ENCODE results near the gene FAM107B. TPM values are rescaled to one million over a fixed set of nuclear protein-coding genes. Genes with fewer than 3 reads are reported as not detected.
"Not testable (repeated sequence)": the region's sequence is repeated elsewhere in the genome, so short reads cannot be mapped to it uniquely, and the experiment has no call there.

FAM107B gene
- total RNA-seq, 1 donor from 2014 or later: 3.4 TPM

- intact Hi-C loops (cut with micrococcal nuclease): no loop called here
- no peak for ATAC-seq
- no peak for DNase-seq
Measured at GRCh38 chr10:14674376-14675050, 100.2 kb downstream of the FAM107B start.

GRCh38 chr10:14673189-14673861 is 101.4 kb downstream of the FAM107B start:
- DNase-seq (no peak), ATAC-seq (no peak)
- intact Hi-C loops (cut with micrococcal nuclease): no loop called here

GRCh38 chr10:14671386-14671831 is 103.3 kb downstream of the FAM107B start:
- ATAC-seq (no peak), DNase-seq (no peak)
- intact Hi-C loops (cut with micrococcal nuclease): no loop called here

GRCh38 chr10:14670551-14671240 is 104.0 kb downstream of the FAM107B start:
- DNase-seq (no peak), ATAC-seq (peak; percentile 57)
- intact Hi-C loops (cut with micrococcal nuclease): no loop called here

- intact Hi-C loops (cut with micrococcal nuclease): no loop called here
- no peak for ATAC-seq
- no peak for DNase-seq
Measured at GRCh38 chr10:14669576-14669975, 105.1 kb downstream of the FAM107B start.

GRCh38 chr10:14667781-14668180 is 106.9 kb downstream of the FAM107B start:
- intact Hi-C loops (cut with micrococcal nuclease): no loop called here
- no peak for DNase-seq
- no peak for ATAC-seq

- ATAC-seq: no peak
- intact Hi-C loops (cut with micrococcal nuclease): no loop called here
- DNase-seq: no peak
Measured at GRCh38 chr10:14667280-14667679, 107.4 kb downstream of the FAM107B start.

GRCh38 chr10:14665865-14666857 is 108.5 kb downstream of the FAM107B start:
- ATAC-seq (no peak), DNase-seq (no peak)
- intact Hi-C loops (cut with micrococcal nuclease): no loop called here

- intact Hi-C loops (cut with micrococcal nuclease): no loop called here
- DNase-seq (no peak), ATAC-seq (no peak)
Measured at GRCh38 chr10:14665304-14665703, 109.4 kb downstream of the FAM107B start.

GRCh38 chr10:14664345-14664744 is 110.4 kb downstream of the FAM107B start:
- ATAC-seq (no peak), DNase-seq (no peak)
- intact Hi-C loops (cut with micrococcal nuclease): no loop called here

- ATAC-seq: no peak
- intact Hi-C loops (cut with micrococcal nuclease): no loop called here
- DNase-seq: no peak
Measured at GRCh38 chr10:14661818-14662217, 112.9 kb downstream of the FAM107B start.

GRCh38 chr10:14660831-14661230 is 113.9 kb downstream of the FAM107B start:
- DNase-seq: no peak

GRCh38 chr10:14659626-14660196 is 115.0 kb downstream of the FAM107B start:
- DNase-seq (peak; percentile 36), ATAC-seq (peak; percentile 53)
- intact Hi-C loops (cut with micrococcal nuclease): no loop called here

More at GRCh38 chr10:14660831-14661230, 113.9 kb downstream of the FAM107B start:
- intact Hi-C loops (cut with micrococcal nuclease): no loop called here
- no peak for ATAC-seq

- DNase-seq; intact Hi-C loops (cut with micrococcal nuclease); ATAC-seq: not testable (repeated sequence)
Measured at GRCh38 chr10:14659137-14659536, 115.6 kb downstream of the FAM107B start.

GRCh38 chr10:14658331-14659127 is 116.2 kb downstream of the FAM107B start:
- intact Hi-C loops (cut with micrococcal nuclease): no loop called here
- DNase-seq (no peak), ATAC-seq (no peak)

- no peak for ATAC-seq
- intact Hi-C loops (cut with micrococcal nuclease): no loop called here
- DNase-seq: no peak
Measured at GRCh38 chr10:14656052-14656730, 118.5 kb downstream of the FAM107B start.

- intact Hi-C loops (cut with micrococcal nuclease): no loop called here
- ATAC-seq: no peak
- DNase-seq: no peak
Measured at GRCh38 chr10:14654821-14655382, 119.8 kb downstream of the FAM107B start.

Measured in left ventricle myocardium superior (tissue), 1 donor.